ENCODE measurements around the gene IQSEC1.
A peak's percentile ranks its signal among the peaks of the same experiment; 100 is the strongest.

IQSEC1 gene

GRCh38 chr3:13013994-13014754, 59.1 kb downstream of the IQSEC1 start:
- H3K27ac ChIP-seq, result peak overlapping the region in 1 of 2 donors; percentile 86

DNA sequence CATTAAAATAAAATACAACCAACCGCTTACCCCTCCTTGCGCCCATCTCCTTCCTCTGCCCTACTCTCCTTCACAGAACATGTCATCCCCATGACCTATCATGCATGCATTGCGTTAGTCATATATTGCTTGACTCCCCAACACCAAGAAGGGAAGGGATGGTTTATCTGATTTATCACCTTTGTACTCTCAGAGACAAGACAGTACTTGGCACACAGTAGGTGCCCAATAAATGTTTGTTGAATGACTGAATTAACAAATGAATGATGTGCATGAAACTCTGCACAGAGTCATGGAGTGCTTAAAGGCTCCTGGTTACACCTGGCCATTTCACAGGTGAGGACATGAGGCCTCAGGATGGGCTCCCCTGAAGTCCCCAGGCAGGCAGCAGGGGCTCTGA, 59.7 kb downstream of the IQSEC1 start:
- Histone ChIP-seq H3K27ac (peak overlapping the region in 1 of 2 donors; percentile 86), H3K4me3 (peak overlapping the region; percentile 17)
- TF ChIP-seq CTCF (IDR thresholded peaks at IDR 0.05), result no peak
- no peak for DNase-seq (ENCODE audit: low spot score)

More at GRCh38 chr3:13013994-13014754, 59.1 kb downstream of the IQSEC1 start:
- peak overlapping the region; percentile 55 for H3K4me3 ChIP-seq
- no peak for DNase-seq (ENCODE audit: low spot score)
- TF ChIP-seq CTCF (IDR thresholded peaks at IDR 0.05), result no peak

DNA sequence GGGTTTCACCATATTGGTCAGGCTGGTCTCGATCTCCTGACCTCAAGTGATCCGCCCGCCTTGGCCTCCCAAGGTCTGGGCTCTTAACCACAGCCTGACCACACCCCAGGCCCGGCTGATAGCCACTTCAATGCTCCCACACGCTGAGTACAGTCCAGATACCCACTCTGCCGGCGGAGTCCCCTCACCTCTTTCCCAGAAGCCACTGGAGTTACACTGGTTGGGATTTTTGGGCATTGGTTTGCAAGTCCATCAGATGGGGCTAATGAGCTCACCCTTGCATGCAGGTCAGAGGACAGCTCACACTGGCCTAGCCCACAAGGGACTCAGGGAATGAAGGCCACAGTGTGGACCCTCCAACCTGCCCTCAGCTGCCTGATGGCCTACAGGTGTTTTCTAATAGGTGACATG, 60.1 kb downstream of the IQSEC1 start:
- DNase-seq (ENCODE audit: low spot score), result no peak
- TF ChIP-seq CTCF (IDR thresholded peaks at IDR 0.05), result no peak
- Histone ChIP-seq H3K4me3 (peak overlapping the region; percentile 17), H3K27ac (peak overlapping the region in 1 of 2 donors; percentile 86)

DNA sequence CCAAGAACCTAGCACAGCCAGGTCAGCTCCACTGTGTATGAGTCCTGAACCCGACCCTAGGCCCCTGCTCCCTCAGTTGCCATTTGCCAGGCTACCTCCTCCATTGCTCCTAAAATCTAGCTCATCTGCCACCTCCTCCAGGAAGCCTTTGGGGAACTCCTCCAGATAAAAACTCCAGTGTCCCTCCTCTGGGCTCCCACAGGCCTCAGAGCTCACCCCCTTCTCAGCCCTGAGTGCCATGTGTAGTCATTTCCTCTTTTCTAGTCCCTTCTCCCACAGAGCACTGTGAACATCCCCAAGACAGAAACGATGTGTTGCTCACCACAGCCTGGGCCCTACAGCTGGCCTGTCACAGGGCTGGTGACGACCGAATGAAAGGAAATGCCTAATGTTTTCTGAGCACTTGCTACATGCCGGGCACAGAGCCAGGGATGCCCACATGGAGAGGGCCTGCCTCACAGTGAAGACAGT, 61.0 kb downstream of the IQSEC1 start:
- H3K27ac ChIP-seq, result peak overlapping the region; percentile 17 to 86
- TF ChIP-seq CTCF (IDR thresholded peaks at IDR 0.05), result no peak
- no peak for DNase-seq (ENCODE audit: low spot score)
- H3K4me3 ChIP-seq, result no peak overlapping the region

GRCh38 chr3:13011573-13012220, 61.5 kb downstream of the IQSEC1 start:
- no peak overlapping the region for H3K4me3 ChIP-seq
- no peak for TF ChIP-seq CTCF (IDR thresholded peaks at IDR 0.05)
- H3K27ac ChIP-seq, result peak overlapping the region; percentile 17 to 86
- no peak for DNase-seq (ENCODE audit: low spot score)

DNA sequence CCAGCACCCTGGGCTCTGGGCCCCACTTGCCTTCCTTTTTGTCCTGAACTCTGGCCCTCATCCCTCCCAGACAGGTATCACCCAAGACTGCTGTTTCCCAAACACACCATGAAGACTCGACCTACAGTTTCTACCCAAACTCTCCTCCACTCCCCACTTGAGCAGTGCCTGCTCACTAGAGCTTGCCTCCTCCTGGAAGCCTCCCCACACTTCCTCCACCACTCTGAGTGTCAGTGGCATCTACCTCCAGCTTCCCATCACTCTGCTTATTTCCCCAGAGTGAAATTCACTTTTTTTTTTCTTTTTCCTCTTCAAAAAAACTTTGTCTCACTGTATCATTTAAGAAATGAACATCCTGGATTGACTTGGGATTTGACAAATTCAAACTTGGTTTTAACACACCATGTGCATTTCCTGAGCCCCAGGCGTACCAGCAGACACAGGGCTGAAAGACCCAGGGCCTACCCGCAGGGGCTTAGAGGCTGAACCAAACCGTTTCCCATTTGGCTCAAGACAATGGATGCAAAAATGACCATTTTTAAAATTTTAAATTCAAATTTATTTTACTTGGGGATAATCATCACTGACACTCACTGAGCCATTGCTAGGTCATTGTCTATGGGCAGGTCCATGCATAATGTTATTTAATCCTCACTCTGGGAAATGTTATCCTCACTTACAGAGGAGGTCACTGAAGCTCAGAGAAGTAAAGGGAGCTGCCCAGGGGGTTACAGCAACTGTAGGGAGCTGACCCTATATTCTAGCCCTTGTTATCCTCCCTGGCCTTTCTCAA, 62.3 kb downstream of the IQSEC1 start:
- Histone ChIP-seq H3K4me3 (no peak overlapping the region), H3K27ac (peak overlapping the region in 1 of 2 donors; percentile 86)
- DNase-seq (ENCODE audit: low spot score), result no peak
- TF ChIP-seq CTCF (IDR thresholded peaks at IDR 0.05), result no peak

Data from coronary artery (tissue), 2 donors.